ENCODE data around the gene RAB3GAP1.
"Not testable (repeated sequence)": the region's sequence is repeated elsewhere in the genome, so short reads cannot be mapped to it uniquely, and the experiment has no call there.

Gene RAB3GAP1

DNA sequence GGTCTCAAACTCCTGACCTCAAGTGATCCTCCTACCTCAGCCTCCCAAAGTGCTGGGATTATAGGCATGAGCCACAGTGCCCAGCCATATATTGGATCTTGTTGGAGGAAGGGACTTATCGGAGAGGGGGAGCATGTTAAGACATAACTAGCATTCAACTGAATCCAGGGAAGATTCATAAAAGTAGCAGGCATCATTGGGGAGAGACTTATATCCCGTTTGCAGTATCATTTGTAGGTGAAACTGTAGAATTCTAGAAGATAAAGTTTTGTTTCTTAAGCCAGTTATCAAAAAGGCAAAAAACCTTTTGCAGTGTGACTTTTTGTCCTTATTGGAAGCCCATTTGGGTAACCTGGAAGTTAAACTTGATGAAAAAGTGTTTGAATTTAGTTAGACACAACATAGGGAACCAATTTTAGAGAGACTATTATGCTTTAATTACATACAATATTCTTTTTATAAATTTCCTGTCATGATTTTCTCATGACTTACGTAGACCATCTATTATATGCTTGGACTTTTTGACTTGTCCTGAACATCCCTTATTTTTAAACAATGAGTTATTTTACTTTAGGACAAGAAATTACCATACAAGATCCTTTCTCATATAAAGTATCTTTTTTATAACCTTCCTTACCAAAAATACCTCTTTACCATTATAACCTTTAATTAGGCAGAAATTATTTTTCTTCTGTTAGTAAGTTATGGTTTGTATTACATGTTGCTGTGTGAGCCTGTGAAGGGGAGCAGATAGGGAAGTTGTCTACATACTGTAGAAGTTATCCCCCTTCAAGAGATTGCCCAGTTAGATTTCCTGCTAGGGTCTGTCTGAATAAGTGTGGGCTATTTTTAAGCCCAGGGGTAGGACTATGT, 20.3 kb downstream of the RAB3GAP1 start:
- Histone ChIP-seq H3K9me3 (no peaks in the 10 kb centered on the region), H3K4me1 (peaks cover 0 to 28% (median 13%) of the 10 kb centered on the region in 4 donors), H3K4me3 (no peak overlapping the region), H3K27ac (no peak overlapping the region), H3K36me3 (peaks cover 0 to 6% (median 0%) of the 10 kb centered on the region in 3 donors), H3K27me3 (no peaks in the 10 kb centered on the region)
- intact Hi-C loops (cut with DNase I; ENCODE audit: low total_unique reads) = no loop called here
- no peak for DNase-seq
- TF ChIP-seq, protein P1, sequence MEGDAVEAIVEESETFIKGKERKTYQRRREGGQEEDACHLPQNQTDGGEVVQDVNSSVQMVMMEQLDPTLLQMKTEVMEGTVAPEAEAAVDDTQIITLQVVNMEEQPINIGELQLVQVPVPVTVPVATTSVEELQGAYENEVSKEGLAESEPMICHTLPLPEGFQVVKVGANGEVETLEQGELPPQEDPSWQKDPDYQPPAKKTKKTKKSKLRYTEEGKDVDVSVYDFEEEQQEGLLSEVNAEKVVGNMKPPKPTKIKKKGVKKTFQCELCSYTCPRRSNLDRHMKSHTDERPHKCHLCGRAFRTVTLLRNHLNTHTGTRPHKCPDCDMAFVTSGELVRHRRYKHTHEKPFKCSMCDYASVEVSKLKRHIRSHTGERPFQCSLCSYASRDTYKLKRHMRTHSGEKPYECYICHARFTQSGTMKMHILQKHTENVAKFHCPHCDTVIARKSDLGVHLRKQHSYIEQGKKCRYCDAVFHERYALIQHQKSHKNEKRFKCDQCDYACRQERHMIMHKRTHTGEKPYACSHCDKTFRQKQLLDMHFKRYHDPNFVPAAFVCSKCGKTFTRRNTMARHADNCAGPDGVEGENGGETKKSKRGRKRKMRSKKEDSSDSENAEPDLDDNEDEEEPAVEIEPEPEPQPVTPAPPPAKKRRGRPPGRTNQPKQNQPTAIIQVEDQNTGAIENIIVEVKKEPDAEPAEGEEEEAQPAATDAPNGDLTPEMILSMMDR (IDR thresholded peaks at IDR 0.05) = no peak

GRCh38 chr2:135074216-135074615, 22.1 kb downstream of the RAB3GAP1 start:
- TF ChIP-seq, protein P1 (IDR thresholded peaks at IDR 0.05) = no peak
- H3K36me3 ChIP-seq = peaks cover 0 to 9% (median 0%) of the 10 kb centered on the region in 3 donors
- intact Hi-C loops (cut with DNase I; ENCODE audit: low total_unique reads) = no loop called here
- no peaks in the 10 kb centered on the region for H3K9me3 ChIP-seq
- H3K4me3 ChIP-seq = no peak overlapping the region
- H3K27ac ChIP-seq = no peak overlapping the region
- DNase-seq = no peak
- H3K4me1 ChIP-seq = peaks cover 0 to 22% (median 10%) of the 10 kb centered on the region in 4 donors
- no peaks in the 10 kb centered on the region for H3K27me3 ChIP-seq

- H3K36me3 ChIP-seq = peaks cover 0 to 8% (median 0%) of the 10 kb centered on the region in 3 donors
- H3K4me1 ChIP-seq = peaks cover 0 to 22% (median 10%) of the 10 kb centered on the region in 4 donors
- H3K27ac ChIP-seq = no peak overlapping the region
- no peaks in the 10 kb centered on the region for H3K9me3 ChIP-seq
- intact Hi-C loops (cut with DNase I; ENCODE audit: low total_unique reads) = no loop called here
- no peak for DNase-seq
- H3K27me3 ChIP-seq = no peaks in the 10 kb centered on the region
- H3K4me3 ChIP-seq = no peak overlapping the region
- TF ChIP-seq, protein P1 (IDR thresholded peaks at IDR 0.05) = no peak
Measured at GRCh38 chr2:135076556-135076955, 24.5 kb downstream of the RAB3GAP1 start.

- no peak for DNase-seq
- Histone ChIP-seq H3K4me3 (no peak overlapping the region), H3K27me3 (no peaks in the 10 kb centered on the region), H3K27ac (no peak overlapping the region), H3K36me3 (peaks cover 0 to 13% (median 5%) of the 10 kb centered on the region in 3 donors), H3K9me3 (no peaks in the 10 kb centered on the region), H3K4me1 (peaks cover 0 to 16% (median 8%) of the 10 kb centered on the region in 4 donors)
- intact Hi-C loops (cut with DNase I; ENCODE audit: low total_unique reads) = no loop called here
- TF ChIP-seq, protein P1 (IDR thresholded peaks at IDR 0.05) = no peak
Measured at GRCh38 chr2:135078417-135078816, 26.3 kb downstream of the RAB3GAP1 start.

DNA sequence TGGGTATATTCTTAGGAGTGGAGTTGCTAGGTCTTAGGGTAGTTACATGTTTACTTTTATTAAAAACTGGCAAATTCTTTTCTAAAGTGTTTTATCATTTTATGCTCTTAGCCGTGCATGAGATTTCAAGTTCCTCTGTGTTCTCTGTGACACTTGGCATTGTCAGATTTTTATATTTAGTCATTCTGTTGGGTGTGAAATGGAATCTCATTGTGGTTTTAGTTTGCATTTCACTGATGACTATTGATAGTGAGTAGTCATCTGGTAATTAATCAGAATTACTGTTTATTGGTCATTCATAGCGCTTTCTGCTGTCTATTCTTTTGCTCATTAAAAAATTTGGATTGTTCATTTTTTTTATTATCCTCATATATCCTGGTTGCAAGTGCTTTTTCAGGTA, 34.1 kb downstream of the RAB3GAP1 start:
- Histone ChIP-seq H3K27me3 (no peaks in the 10 kb centered on the region), H3K36me3 (peaks cover 0 to 9% (median 9%) of the 10 kb centered on the region in 3 donors), H3K9me3 (no peaks in the 10 kb centered on the region), H3K4me1 (no peaks in the 10 kb centered on the region), H3K27ac (no peak overlapping the region), H3K4me3 (no peak overlapping the region)
- TF ChIP-seq, protein P1 (IDR thresholded peaks at IDR 0.05) = no peak
- no peak for DNase-seq
- intact Hi-C loops (cut with DNase I; ENCODE audit: low total_unique reads) = no loop called here

DNA sequence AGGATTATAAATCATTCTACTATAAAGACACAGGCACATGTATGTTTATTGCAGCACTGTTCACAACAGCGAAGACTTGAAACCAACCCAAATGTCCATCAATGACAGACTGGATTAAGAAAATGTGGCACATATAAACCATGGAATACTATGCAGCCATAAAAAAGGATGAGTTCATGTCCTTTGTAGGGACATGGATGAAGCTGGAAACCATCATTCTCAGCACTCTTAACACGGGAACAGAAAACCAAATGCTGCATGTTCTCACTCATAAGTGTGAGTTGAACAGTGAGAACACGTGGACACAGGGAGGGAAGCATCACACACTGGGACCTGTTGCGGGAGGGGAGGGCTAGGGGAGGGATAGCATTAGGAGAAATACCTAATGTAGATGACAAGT, 37.5 kb downstream of the RAB3GAP1 start:
- H3K27me3 ChIP-seq; H3K9me3 ChIP-seq; H3K4me3 ChIP-seq; DNase-seq; H3K4me1 ChIP-seq; H3K27ac ChIP-seq; intact Hi-C loops (cut with DNase I; ENCODE audit: low total_unique reads): not testable (repeated sequence)
- peaks cover 8 to 28% (median 13%) of the 10 kb centered on the region in 3 donors for H3K36me3 ChIP-seq

Data from tibial artery (tissue), 4 donors.